ENCODE data around the gene TRIM38.
"Not testable (repeated sequence)": the region's sequence is repeated elsewhere in the genome, so short reads cannot be mapped to it uniquely, and the experiment has no call there.

The TRIM38 gene

DNA sequence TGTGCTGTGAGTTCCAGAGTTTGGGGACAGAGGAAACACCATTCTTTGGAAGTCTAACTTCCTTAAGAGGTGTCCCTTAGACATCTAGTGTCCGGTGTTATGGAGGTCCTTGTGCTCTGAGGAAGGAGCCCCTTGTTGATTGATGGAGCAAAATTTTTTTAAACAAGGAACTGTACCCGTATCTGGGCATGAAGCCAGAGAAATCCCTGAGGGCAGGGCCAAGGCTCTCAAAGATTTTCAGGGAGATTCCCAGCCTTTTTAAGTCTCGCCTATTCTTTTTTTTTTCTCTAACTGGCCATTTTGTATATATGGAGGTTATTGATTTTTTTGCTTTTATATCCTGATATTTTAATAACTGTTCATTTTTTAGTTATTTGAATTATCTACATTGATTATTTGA is 45.9 kb downstream of the TRIM38 start:
- Histone ChIP-seq H3K27ac (ENCODE audit: low read depth, low read length) (no peak overlapping the region), H3K79me2 (ENCODE audit: control insufficient read depth, insufficient read depth, low read length, unreplicated experiment) (no peaks in the 10 kb centered on the region), H3K36me3 (ENCODE audit: insufficient read depth, low read length) (no peaks in the 10 kb centered on the region), H2AFZ (ENCODE audit: low read length, unreplicated experiment) (no peak overlapping the region), H3K4me3 (ENCODE audit: low read depth, low read length) (no peak overlapping the region), H3K27me3 (ENCODE audit: insufficient read depth, low read length) (no peaks in the 10 kb centered on the region), H3K4me1 (ENCODE audit: control insufficient read depth, insufficient read depth, low read length, unreplicated experiment) (no peaks in the 10 kb centered on the region)

DNA sequence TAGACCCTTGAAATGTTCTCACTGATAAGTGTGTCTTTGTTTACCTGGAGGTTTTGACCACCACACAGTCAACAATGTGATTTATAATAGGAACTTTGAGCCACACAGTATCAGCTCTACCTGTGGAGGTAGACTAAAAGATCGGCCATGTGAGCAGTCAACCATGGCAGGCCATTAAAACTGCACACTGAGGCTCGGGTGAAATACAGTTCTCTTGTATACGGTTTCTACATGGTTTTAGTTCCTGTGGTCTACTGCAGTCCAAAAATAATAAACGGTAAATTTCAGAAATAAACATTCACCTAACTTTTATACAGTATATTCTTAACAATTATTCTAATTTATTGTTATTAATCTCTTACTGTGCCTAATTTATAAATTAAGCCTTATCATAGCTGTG is 47.2 kb downstream of the TRIM38 start:
- Histone ChIP-seq H3K36me3 (ENCODE audit: insufficient read depth, low read length) (no peaks in the 10 kb centered on the region), H2AFZ (ENCODE audit: low read length, unreplicated experiment) (no peak overlapping the region), H3K27me3 (ENCODE audit: insufficient read depth, low read length) (no peaks in the 10 kb centered on the region), H3K79me2 (ENCODE audit: control insufficient read depth, insufficient read depth, low read length, unreplicated experiment) (no peaks in the 10 kb centered on the region), H3K4me3 (ENCODE audit: low read depth, low read length) (no peak overlapping the region), H3K4me1 (ENCODE audit: control insufficient read depth, insufficient read depth, low read length, unreplicated experiment) (no peaks in the 10 kb centered on the region), H3K27ac (ENCODE audit: low read depth, low read length) (no peak overlapping the region)

DNA sequence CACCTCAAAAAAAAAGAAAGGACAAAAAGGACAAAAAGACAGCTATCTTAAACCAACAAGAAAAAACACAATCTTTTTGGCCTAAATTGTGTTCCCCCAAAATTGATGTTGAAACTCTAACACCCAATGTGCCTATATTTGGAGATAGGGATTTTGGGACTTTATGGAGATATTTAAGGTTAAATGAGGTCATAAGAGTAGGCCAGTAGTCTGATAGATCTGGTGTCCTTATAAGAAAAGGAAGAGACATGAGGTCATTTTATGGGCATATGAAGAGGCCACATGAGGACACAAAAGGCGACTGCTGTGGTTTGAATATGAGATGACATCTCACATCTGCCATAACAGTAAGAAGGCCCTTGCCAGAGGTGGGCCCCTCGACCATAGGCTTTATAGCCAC is 49.5 kb downstream of the TRIM38 start:
- H3K27ac ChIP-seq (ENCODE audit: low read depth, low read length): no peak overlapping the region
- no peak overlapping the region for H3K4me3 ChIP-seq (ENCODE audit: low read depth, low read length)
- H2AFZ ChIP-seq (ENCODE audit: low read length, unreplicated experiment): no peak overlapping the region
- H3K27me3 ChIP-seq (ENCODE audit: insufficient read depth, low read length): no peaks in the 10 kb centered on the region
- no peaks in the 10 kb centered on the region for H3K4me1 ChIP-seq (ENCODE audit: control insufficient read depth, insufficient read depth, low read length, unreplicated experiment)
- H3K79me2 ChIP-seq (ENCODE audit: control insufficient read depth, insufficient read depth, low read length, unreplicated experiment): no peaks in the 10 kb centered on the region
- H3K36me3 ChIP-seq (ENCODE audit: insufficient read depth, low read length): no peaks in the 10 kb centered on the region

DNA sequence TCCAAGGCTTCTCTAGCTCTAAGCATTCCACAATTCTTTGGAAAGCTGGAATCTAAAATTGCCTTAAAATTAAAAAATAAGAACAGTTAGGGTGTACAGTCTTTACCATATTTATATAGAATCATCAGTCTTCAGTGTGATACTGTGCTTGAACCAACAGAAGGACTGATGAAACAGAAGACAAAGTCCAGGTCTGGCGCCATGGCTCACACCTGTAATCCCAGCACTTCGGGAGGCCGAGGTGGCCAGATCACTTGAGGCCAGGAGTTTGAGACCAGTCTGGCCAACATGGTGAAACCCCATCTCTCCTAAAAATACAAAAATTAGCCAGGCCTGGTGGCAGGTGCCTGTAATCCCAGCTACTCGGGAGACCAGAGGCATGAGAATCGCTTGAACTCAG is 51.8 kb downstream of the TRIM38 start:
- not testable (repeated sequence) for H3K27ac ChIP-seq (ENCODE audit: low read depth, low read length); H2AFZ ChIP-seq (ENCODE audit: low read length, unreplicated experiment); H3K27me3 ChIP-seq (ENCODE audit: insufficient read depth, low read length); H3K79me2 ChIP-seq (ENCODE audit: control insufficient read depth, insufficient read depth, low read length, unreplicated experiment); H3K4me3 ChIP-seq (ENCODE audit: low read depth, low read length); H3K36me3 ChIP-seq (ENCODE audit: insufficient read depth, low read length); H3K4me1 ChIP-seq (ENCODE audit: control insufficient read depth, insufficient read depth, low read length, unreplicated experiment)

DNA sequence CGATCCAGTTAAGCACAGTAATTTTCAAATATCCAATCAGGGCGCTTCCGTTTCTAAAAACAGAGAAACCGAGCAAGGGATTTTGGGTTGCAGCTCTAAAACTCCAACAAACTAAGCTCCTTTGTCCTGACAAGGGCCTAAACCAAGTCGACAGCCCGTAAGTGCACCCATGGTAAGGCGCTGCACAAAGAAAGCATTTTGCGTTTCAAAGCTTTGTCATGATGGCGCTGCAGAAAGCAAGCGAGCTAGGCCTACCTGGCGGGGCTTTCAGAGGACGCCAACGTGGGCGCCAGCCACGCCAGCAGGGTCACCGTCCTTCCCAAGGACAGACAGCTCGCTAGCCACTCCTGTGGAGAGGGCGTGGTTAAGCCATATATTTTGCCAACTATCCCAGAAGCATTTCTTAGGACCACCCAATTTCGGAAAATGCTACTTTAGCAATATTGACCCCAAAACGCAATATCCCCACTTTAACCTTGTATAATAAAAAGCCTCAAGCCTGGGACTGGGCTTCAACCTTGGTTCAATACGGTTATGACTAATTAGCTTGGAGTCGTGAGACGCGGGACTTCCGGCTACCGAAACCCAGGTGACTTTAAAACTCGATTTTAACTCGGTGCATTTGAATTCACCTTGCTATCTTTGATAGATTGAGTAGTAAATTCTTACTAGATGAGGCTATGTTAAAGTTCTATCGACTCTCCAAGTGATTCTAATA is 53.8 kb downstream of the TRIM38 start:
- Histone ChIP-seq H3K27ac (ENCODE audit: low read depth, low read length) (peak overlapping the region; percentile 55), H3K4me3 (ENCODE audit: low read depth, low read length) (peak overlapping the region; percentile 69), H3K4me1 (ENCODE audit: control insufficient read depth, insufficient read depth, low read length, unreplicated experiment) (no peaks in the 10 kb centered on the region), H3K27me3 (ENCODE audit: insufficient read depth, low read length) (no peaks in the 10 kb centered on the region), H3K36me3 (ENCODE audit: insufficient read depth, low read length) (no peaks in the 10 kb centered on the region), H2AFZ (ENCODE audit: low read length, unreplicated experiment) (peak overlapping the region; percentile 28), H3K79me2 (ENCODE audit: control insufficient read depth, insufficient read depth, low read length, unreplicated experiment) (no peaks in the 10 kb centered on the region)

DNA sequence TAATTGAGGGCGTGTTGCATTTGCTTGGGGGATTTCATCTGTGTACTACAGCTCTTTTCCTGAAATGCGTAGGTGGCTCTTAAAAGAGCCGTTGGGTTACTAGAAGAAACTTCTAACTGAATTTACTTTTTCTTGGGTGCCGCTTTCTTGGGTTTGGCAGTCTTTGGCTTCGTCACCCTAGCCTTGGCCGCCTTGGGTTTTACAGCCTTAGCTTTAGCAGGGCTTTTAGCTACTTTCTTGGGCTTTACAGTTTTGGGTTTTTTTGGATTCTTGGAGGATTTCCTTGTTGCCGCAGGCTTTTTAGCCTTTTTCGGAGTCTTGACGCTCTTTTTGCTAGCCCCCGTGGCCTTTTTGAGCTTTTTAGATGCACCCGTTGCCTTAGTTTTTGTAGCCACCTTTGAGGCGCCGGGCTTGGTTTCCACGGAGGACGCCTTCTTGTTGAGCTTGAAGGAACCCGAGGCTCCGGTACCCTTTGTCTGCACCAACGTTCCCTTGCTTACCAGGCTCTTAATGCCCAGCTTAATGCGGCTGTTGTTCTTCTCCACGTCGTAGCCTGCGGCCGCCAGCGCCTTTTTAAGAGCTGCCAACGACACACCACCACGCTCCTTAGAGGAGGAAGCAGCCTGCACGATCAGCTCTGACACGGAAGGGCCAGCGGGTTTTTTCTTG is 54.5 kb downstream of the TRIM38 start:
- peak overlapping the region; percentile 69 for H3K4me3 ChIP-seq (ENCODE audit: low read depth, low read length)
- peak overlapping the region; percentile 55 for H3K27ac ChIP-seq (ENCODE audit: low read depth, low read length)

DNA sequence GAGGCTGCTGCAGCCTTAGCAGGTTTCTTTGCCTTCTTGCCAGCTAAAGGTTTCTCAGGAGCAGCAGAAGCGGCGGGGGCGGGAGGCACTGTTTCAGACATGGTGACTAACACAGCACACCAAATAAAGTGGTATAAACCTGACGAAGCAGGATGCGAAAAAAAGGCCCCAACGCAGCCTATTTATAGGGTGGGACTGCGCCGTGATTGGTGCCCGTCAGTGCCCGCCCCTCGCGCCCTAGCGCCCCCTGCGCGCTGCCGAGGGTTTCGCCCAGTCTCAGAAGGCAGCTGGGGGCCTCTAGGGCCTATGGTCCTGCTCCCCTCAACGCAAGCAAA is 55.0 kb downstream of the TRIM38 start:
- Histone ChIP-seq H2AFZ (ENCODE audit: low read length, unreplicated experiment) (peak overlapping the region; percentile 62), H3K27me3 (ENCODE audit: insufficient read depth, low read length) (no peaks in the 10 kb centered on the region), H3K4me3 (ENCODE audit: low read depth, low read length) (peak overlapping the region; percentile 69), H3K4me1 (ENCODE audit: control insufficient read depth, insufficient read depth, low read length, unreplicated experiment) (peaks cover 3% of the 10 kb centered on the region), H3K79me2 (ENCODE audit: control insufficient read depth, insufficient read depth, low read length, unreplicated experiment) (no peaks in the 10 kb centered on the region), H3K36me3 (ENCODE audit: insufficient read depth, low read length) (no peaks in the 10 kb centered on the region), H3K27ac (ENCODE audit: low read depth, low read length) (peak overlapping the region; percentile 55)

More for the DNA sequence above, 54.5 kb downstream of the TRIM38 start:
- Histone ChIP-seq H3K4me1 (ENCODE audit: control insufficient read depth, insufficient read depth, low read length, unreplicated experiment) (no peaks in the 10 kb centered on the region), H3K79me2 (ENCODE audit: control insufficient read depth, insufficient read depth, low read length, unreplicated experiment) (no peaks in the 10 kb centered on the region), H3K36me3 (ENCODE audit: insufficient read depth, low read length) (no peaks in the 10 kb centered on the region), H3K27me3 (ENCODE audit: insufficient read depth, low read length) (no peaks in the 10 kb centered on the region), H2AFZ (ENCODE audit: low read length, unreplicated experiment) (peak overlapping the region; percentile 44)

DNA sequence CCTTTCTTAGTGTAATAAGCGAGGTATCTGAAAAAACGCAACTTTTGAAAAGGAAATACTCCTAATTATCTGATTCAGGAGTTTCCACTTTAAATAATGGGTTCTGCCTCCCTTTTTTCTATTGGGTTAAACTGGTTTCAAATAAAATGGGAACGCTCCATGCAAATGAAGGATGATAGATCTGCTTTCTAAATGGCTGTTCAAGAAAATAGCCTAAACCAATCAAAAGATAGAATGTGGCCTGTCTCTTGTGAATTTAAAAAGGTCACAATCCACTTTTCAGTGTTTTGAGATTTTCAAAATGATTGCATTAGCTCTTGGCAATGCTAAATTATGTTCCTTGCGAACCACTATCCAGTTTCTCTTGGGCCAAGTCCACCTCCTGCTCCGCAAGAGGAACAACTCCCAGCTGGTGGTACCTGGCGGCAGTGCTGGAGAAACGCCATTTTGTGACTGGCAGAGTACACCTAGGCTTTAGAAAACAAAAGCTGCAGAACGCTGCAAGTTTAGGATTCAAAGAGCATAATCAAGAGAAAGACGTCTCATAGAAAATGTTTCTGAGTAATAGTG is 56.7 kb downstream of the TRIM38 start:
- no peaks in the 10 kb centered on the region for H3K36me3 ChIP-seq (ENCODE audit: insufficient read depth, low read length)
- peaks cover 8% of the 10 kb centered on the region for H3K4me1 ChIP-seq (ENCODE audit: control insufficient read depth, insufficient read depth, low read length, unreplicated experiment)
- H3K27me3 ChIP-seq (ENCODE audit: insufficient read depth, low read length): no peaks in the 10 kb centered on the region
- no peaks in the 10 kb centered on the region for H3K79me2 ChIP-seq (ENCODE audit: control insufficient read depth, insufficient read depth, low read length, unreplicated experiment)
- H2AFZ ChIP-seq (ENCODE audit: low read length, unreplicated experiment): no peak overlapping the region
- no peak overlapping the region for H3K27ac ChIP-seq (ENCODE audit: low read depth, low read length)
- no peak overlapping the region for H3K4me3 ChIP-seq (ENCODE audit: low read depth, low read length)

DNA sequence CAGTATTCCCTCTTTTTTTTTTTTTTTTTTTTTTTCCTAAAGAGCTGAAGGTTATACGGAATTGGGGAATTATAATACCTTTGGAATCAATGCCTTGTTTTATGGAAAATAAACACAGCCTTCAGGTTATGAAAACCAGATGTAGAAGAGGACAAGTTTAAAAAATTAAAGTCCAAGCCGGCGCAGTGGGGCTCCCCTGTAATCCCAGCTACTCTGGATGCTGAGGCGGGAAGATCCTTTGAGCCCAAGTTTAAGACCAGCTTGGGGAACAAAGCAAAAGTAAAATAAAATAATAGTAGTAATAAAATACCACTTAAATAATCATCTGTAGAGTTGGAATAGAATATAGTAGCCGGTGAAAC is 57.3 kb downstream of the TRIM38 start:
- Histone ChIP-seq H3K27ac (ENCODE audit: low read depth, low read length) (peak overlapping the region; percentile 96), H3K36me3 (ENCODE audit: insufficient read depth, low read length) (no peaks in the 10 kb centered on the region), H3K4me1 (ENCODE audit: control insufficient read depth, insufficient read depth, low read length, unreplicated experiment) (peaks cover 10% of the 10 kb centered on the region), H2AFZ (ENCODE audit: low read length, unreplicated experiment) (no peak overlapping the region), H3K27me3 (ENCODE audit: insufficient read depth, low read length) (no peaks in the 10 kb centered on the region), H3K79me2 (ENCODE audit: control insufficient read depth, insufficient read depth, low read length, unreplicated experiment) (no peaks in the 10 kb centered on the region), H3K4me3 (ENCODE audit: low read depth, low read length) (peak overlapping the region; percentile 81; the same call in 1 of the 2 replicates)

DNA sequence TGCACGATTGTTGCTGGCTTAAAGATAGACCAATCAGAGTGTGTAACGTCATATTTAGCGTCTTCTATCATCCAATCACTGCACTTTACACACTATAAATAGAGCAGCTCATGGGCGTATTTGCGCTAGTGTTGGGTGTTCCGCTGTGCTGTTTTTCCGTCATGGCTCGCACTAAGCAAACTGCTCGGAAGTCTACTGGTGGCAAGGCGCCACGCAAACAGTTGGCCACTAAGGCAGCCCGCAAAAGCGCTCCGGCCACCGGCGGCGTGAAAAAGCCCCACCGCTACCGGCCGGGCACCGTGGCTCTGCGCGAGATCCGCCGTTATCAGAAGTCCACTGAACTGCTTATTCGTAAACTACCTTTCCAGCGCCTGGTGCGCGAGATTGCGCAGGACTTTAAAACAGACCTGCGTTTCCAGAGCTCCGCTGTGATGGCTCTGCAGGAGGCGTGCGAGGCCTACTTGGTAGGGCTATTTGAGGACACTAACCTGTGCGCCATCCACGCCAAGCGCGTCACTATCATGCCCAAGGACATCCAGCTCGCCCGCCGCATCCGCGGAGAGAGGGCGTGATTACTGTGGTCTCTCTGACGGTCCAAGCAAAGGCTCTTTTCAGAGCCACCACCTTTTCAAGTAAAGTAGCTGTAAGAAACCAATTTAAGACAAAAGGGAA is 57.9 kb downstream of the TRIM38 start:
- Histone ChIP-seq H3K27me3 (ENCODE audit: insufficient read depth, low read length) (no peaks in the 10 kb centered on the region), H3K79me2 (ENCODE audit: control insufficient read depth, insufficient read depth, low read length, unreplicated experiment) (no peaks in the 10 kb centered on the region), H3K27ac (ENCODE audit: low read depth, low read length) (peak overlapping the region; percentile 96), H3K4me3 (ENCODE audit: low read depth, low read length) (peak overlapping the region; percentile 81), H2AFZ (ENCODE audit: low read length, unreplicated experiment) (no peak overlapping the region), H3K4me1 (ENCODE audit: control insufficient read depth, insufficient read depth, low read length, unreplicated experiment) (peaks cover 15% of the 10 kb centered on the region), H3K36me3 (ENCODE audit: insufficient read depth, low read length) (no peaks in the 10 kb centered on the region)

Data from ACC112 (cell line).